Measurements from ENCODE around the gene PRADC1. TPM values are rescaled to one million over a fixed set of nuclear protein-coding genes. Genes with fewer than 3 reads are reported as not detected.

PRADC1 gene
- total and polyA plus RNA-seq, 10 donors = 10.4 to 29.5 (median 21.9) TPM

DNA sequence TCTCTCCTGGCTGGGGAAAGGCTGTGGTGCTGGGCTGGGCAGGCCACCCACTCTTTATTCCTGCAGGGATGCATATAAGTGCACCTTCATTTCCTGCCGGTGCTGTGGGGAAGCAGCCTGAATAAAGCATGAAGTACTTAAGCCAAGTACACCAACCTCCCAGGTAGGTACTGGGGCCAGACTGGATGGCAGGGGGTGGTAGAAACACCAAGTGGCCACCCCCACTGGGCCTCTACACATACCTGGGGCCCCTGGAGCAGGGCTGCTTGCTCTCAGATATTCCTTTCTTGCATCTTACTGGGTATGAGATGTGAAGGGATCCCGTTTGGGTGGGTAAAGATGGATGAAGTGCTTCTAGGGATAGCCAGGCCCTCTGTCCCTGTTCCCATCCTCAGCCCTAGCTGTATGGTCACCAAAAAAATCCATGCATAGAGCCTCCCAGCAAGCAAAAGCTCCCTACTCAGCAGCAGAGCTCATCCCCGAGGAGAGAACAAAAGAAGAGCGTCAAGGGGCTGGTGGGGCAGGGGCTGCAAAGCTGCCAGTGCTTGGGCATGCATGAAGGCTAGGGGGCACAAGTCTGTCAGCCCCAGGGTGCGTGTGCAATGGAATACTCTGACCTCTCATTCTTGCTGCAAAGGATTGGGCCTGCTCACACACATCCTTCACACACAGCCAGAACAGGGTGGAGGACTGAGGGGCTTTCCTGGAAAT lies 23.0 kb upstream of the PRADC1 start:
- 77 to 86% (median 81%) methylated on average over 5 of the region's 5 CpGs for WGBS, 5 donors
- TF ChIP-seq, protein P1, sequence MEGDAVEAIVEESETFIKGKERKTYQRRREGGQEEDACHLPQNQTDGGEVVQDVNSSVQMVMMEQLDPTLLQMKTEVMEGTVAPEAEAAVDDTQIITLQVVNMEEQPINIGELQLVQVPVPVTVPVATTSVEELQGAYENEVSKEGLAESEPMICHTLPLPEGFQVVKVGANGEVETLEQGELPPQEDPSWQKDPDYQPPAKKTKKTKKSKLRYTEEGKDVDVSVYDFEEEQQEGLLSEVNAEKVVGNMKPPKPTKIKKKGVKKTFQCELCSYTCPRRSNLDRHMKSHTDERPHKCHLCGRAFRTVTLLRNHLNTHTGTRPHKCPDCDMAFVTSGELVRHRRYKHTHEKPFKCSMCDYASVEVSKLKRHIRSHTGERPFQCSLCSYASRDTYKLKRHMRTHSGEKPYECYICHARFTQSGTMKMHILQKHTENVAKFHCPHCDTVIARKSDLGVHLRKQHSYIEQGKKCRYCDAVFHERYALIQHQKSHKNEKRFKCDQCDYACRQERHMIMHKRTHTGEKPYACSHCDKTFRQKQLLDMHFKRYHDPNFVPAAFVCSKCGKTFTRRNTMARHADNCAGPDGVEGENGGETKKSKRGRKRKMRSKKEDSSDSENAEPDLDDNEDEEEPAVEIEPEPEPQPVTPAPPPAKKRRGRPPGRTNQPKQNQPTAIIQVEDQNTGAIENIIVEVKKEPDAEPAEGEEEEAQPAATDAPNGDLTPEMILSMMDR (IDR thresholded peaks at IDR 0.05 in 8 of 11, conservative IDR thresholded peaks at IDR 0.05 in 3 of 11) = no peak
- no peak for TF ChIP-seq POLR2A (IDR thresholded peaks at IDR 0.05)
- TF ChIP-seq POLR2AphosphoS5 (IDR thresholded peaks at IDR 0.05) = no peak
- H3K4me1 ChIP-seq = peaks cover 0 to 6% (median 0%) of the 10 kb centered on the region in 6 donors
- DNase-seq = no peak
- H3K9me3 ChIP-seq = no peaks in the 10 kb centered on the region
- no peak overlapping the region for H3K27ac ChIP-seq
- peaks cover 0 to 77% (median 42%) of the 10 kb centered on the region in 6 donors for H3K36me3 ChIP-seq
- no peak overlapping the region for H3K4me3 ChIP-seq
- H3K27me3 ChIP-seq (replicated peaks in 1 of 7) = no peaks in the 10 kb centered on the region
- intact Hi-C loops (cut with DNase I; ENCODE audit: low total_unique reads) = no loop called here

GRCh38 chr2:73255007-73255644 lies 22.1 kb upstream of the PRADC1 start:
- no peak overlapping the region for H3K4me3 ChIP-seq
- no peaks in the 10 kb centered on the region for H3K27me3 ChIP-seq (replicated peaks in 1 of 7)
- DNase-seq = no peak
- H3K36me3 ChIP-seq = peaks cover 0 to 83% (median 52%) of the 10 kb centered on the region in 6 donors
- 62 to 89% (median 74%) methylated on average over 4 of the region's 4 CpGs for WGBS, 5 donors
- peaks cover 0 to 6% (median 0%) of the 10 kb centered on the region in 6 donors for H3K4me1 ChIP-seq
- no peak overlapping the region for H3K27ac ChIP-seq
- no peaks in the 10 kb centered on the region for H3K9me3 ChIP-seq
- TF ChIP-seq POLR2AphosphoS5 (IDR thresholded peaks at IDR 0.05) (peak; percentile 20 to 73 (median 38)), POLR2A (IDR thresholded peaks at IDR 0.05) (no peak)
- TF ChIP-seq, protein P1 (IDR thresholded peaks at IDR 0.05 in 8 of 11, conservative IDR thresholded peaks at IDR 0.05 in 3 of 11) = no peak
- intact Hi-C loops (cut with DNase I; ENCODE audit: low total_unique reads) = no loop called here

DNA sequence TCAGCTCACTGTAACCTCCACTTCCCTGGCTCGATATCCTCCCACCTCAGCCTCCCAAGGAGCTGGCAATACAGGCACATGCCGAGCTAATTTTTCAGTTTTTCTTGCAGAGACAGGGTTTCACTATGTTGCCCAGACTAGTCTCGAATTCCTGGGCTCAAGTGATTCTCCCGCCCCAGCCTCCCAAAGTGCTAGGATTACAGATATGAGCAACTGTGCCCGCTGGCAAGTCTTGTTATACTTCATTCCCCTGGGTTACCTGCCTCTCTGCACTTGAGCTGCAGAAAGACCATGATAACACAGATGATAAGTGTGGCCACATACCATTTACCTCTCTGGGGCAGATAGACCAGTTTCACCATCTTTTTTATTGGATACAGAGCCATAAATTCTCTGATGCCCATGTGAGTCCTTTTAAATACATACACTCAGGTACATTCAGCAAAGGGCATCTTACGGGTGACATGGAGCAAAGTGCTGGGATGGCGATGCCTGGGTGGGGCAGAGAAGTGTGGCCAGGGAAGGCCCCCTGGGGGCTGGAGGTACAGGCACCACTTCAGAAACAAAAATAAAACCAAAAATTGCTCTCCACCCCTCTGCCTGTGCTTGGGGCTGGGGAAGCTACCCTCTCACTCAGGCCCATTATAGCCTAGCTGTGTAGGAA lies 21.4 kb upstream of the PRADC1 start:
- DNase-seq = no peak
- H3K36me3 ChIP-seq = peaks cover 5 to 83% (median 58%) of the 10 kb centered on the region in 6 donors
- no peaks in the 10 kb centered on the region for H3K9me3 ChIP-seq
- H3K27ac ChIP-seq = no peak overlapping the region
- WGBS, 5 donors = 94 to 97% (median 94%) methylated on average over 7 of the region's 7 CpGs
- peaks cover 0 to 6% (median 0%) of the 10 kb centered on the region in 6 donors for H3K4me1 ChIP-seq
- no peaks in the 10 kb centered on the region for H3K27me3 ChIP-seq (replicated peaks in 1 of 7)
- H3K4me3 ChIP-seq = no peak overlapping the region
- TF ChIP-seq POLR2A (IDR thresholded peaks at IDR 0.05) (no peak), POLR2AphosphoS5 (IDR thresholded peaks at IDR 0.05) (no peak)
- TF ChIP-seq, protein P1 (IDR thresholded peaks at IDR 0.05 in 8 of 11, conservative IDR thresholded peaks at IDR 0.05 in 3 of 11) = no peak
- intact Hi-C loops (cut with DNase I; ENCODE audit: low total_unique reads) = no loop called here

DNA sequence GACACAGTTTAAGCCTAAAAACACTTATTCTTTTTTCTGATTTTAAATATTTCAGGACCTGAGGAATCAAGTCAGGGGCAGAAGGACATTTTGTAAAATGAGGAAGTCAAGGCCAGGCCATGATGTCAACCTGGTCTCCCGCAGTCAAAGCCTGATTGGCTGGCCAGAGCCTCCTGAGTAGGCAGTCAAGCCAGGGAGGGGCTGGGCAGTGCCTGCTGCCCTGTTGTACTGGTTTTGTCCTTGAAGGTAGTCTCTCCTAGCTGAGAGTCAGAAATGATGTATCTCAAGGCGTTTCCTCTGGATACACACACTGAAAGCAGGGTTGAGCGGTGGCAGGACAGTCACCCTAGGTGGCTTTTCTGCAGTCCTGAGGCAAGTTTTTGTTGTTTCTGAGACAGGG lies 20.9 kb upstream of the PRADC1 start:
- Histone ChIP-seq H3K27me3 (replicated peaks in 1 of 7) (no peaks in the 10 kb centered on the region), H3K36me3 (peaks cover 5 to 83% (median 64%) of the 10 kb centered on the region in 6 donors), H3K27ac (no peak overlapping the region), H3K4me3 (no peak overlapping the region), H3K4me1 (peaks cover 0 to 6% (median 0%) of the 10 kb centered on the region in 6 donors), H3K9me3 (no peaks in the 10 kb centered on the region)
- intact Hi-C loops (cut with DNase I; ENCODE audit: low total_unique reads) = no loop called here
- 89 to 95% (median 90%) methylated on average over 3 of the region's 3 CpGs for WGBS, 5 donors
- TF ChIP-seq POLR2A (IDR thresholded peaks at IDR 0.05) (no peak), POLR2AphosphoS5 (IDR thresholded peaks at IDR 0.05) (no peak)
- TF ChIP-seq, protein P1 (IDR thresholded peaks at IDR 0.05 in 8 of 11, conservative IDR thresholded peaks at IDR 0.05 in 3 of 11) = no peak
- DNase-seq = no peak

Data from spleen (tissue), 11 donors.